ENCODE data around the gene PPP2R5C.

GRCh38 chr14:101853455-101854018, 92.0 kb downstream of the PPP2R5C start:
- no peak for TF ChIP-seq CTCF (IDR thresholded peaks at IDR 0.05)
- peak in 1 of 4 donors; percentile 8 for TF ChIP-seq POLR2AphosphoS5 (IDR thresholded peaks at IDR 0.05)
- no peak for TF ChIP-seq POLR2A (IDR thresholded peaks at IDR 0.05)
- TF ChIP-seq EP300 (IDR thresholded peaks at IDR 0.05) = no peak
